ENCODE data around the gene THAP5. TPM values are rescaled to one million over a fixed set of nuclear protein-coding genes. Genes with fewer than 3 reads are reported as not detected.

The THAP5 gene
- 10 to 100 TPM; 26.7 to 29.4 TPM for total RNA-seq

GRCh38 chr7:108569381-108570145 is at the start of gene THAP5, which contains the start of gene DNAJB9:
THAP5 (minus strand) TSS chr7:108569706; CDS start chr7:108569569, 137 bp downstream.
DNAJB9 (plus strand) TSS chr7:108569874; CDS start chr7:108571727, 1,853 bp downstream.
- ATAC-seq (peak; percentile 91), DNase-seq (peak; percentile 99)
- Mint-ChIP-seq H3K4me3 (peak within 1 kb of the TSS; percentile 96), H3K27me3 (ENCODE audit: low read depth) (no peaks in the 10 kb centered on the region), H3K27ac (peak within 1 kb of the TSS; percentile 100), H3K9me3 (ENCODE audit: insufficient read depth) (peaks cover 3% of the 10 kb centered on the region), H3K4me1 (ENCODE audit: low read depth) (peaks cover 37% of the 10 kb centered on the region), H3K36me3 (ENCODE audit: low read depth) (peaks cover 54% of the 10 kb centered on the region)
- ChIA-PET CTCF (interaction anchor here (1.1 to 1.3 kb wide), 2 partner anchors 44 to 73 kb away, joined by 3 to 6 read pairs; partner anchors contain the start of gene PNPLA8), POLR2A (interaction anchor here (0.7 to 4.3 kb wide), 8 partner anchors 13 to 463 kb away, joined by 3 to 55 read pairs (median 4); partner anchors contain the start of gene PNPLA8)

- H3K27me3 Mint-ChIP-seq (ENCODE audit: low read depth), result peaks cover 12% of the 10 kb centered on the region
- no peak overlapping the region for H3K27ac Mint-ChIP-seq
- ATAC-seq (no peak), DNase-seq (no peak)
- CTCF ChIA-PET, result no interaction called here
- no peak overlapping the region for H3K4me3 Mint-ChIP-seq
- POLR2A ChIA-PET, result no interaction called here
- H3K36me3 Mint-ChIP-seq (ENCODE audit: low read depth), result no peaks in the 10 kb centered on the region
- no peaks in the 10 kb centered on the region for H3K4me1 Mint-ChIP-seq (ENCODE audit: low read depth)
- no peaks in the 10 kb centered on the region for H3K9me3 Mint-ChIP-seq (ENCODE audit: insufficient read depth)
These were observed 48.5 kb upstream of the THAP5 start for GRCh38 chr7:108618056-108618455.

- no peaks in the 10 kb centered on the region for H3K9me3 Mint-ChIP-seq (ENCODE audit: insufficient read depth)
- no peak overlapping the region for H3K4me3 Mint-ChIP-seq
- ATAC-seq (no peak), DNase-seq (no peak)
- POLR2A ChIA-PET, result no interaction called here
- CTCF ChIA-PET, result no interaction called here
- no peaks in the 10 kb centered on the region for H3K4me1 Mint-ChIP-seq (ENCODE audit: low read depth)
- H3K27ac Mint-ChIP-seq, result no peak overlapping the region
- no peaks in the 10 kb centered on the region for H3K36me3 Mint-ChIP-seq (ENCODE audit: low read depth)
- peaks cover 8% of the 10 kb centered on the region for H3K27me3 Mint-ChIP-seq (ENCODE audit: low read depth)
These were observed 45.4 kb upstream of the THAP5 start for GRCh38 chr7:108614896-108615295.

- ATAC-seq (no peak), DNase-seq (no peak)
- no peaks in the 10 kb centered on the region for H3K4me1 Mint-ChIP-seq (ENCODE audit: low read depth)
- H3K4me3 Mint-ChIP-seq, result no peak overlapping the region
- ChIA-PET POLR2A (no interaction called here), CTCF (interaction anchor here (0.6 to 1.0 kb wide), 2 partner anchors 9 to 84 kb away, joined by 3 read pairs; no protein-coding TSS in a partner anchor)
- H3K36me3 Mint-ChIP-seq (ENCODE audit: low read depth), result no peaks in the 10 kb centered on the region
- H3K9me3 Mint-ChIP-seq (ENCODE audit: insufficient read depth), result no peaks in the 10 kb centered on the region
- no peak overlapping the region for H3K27ac Mint-ChIP-seq
- peaks cover 8% of the 10 kb centered on the region for H3K27me3 Mint-ChIP-seq (ENCODE audit: low read depth)
These were observed 44.5 kb upstream of the THAP5 start for GRCh38 chr7:108613949-108614381.

GRCh38 chr7:108613147-108613948 is 43.8 kb upstream of the THAP5 start:
- peaks cover 8% of the 10 kb centered on the region for H3K27me3 Mint-ChIP-seq (ENCODE audit: low read depth)
- no peak overlapping the region for H3K4me3 Mint-ChIP-seq
- H3K27ac Mint-ChIP-seq, result no peak overlapping the region
- H3K36me3 Mint-ChIP-seq (ENCODE audit: low read depth), result no peaks in the 10 kb centered on the region
- POLR2A ChIA-PET, result no interaction called here
- ATAC-seq (peak; percentile 30), DNase-seq (no peak)
- no peaks in the 10 kb centered on the region for H3K4me1 Mint-ChIP-seq (ENCODE audit: low read depth)
- H3K9me3 Mint-ChIP-seq (ENCODE audit: insufficient read depth), result no peaks in the 10 kb centered on the region
- CTCF ChIA-PET, result interaction anchor here (1.0 kb wide), 1 partner anchor 8 kb away, joined by 3 read pairs; no protein-coding TSS in a partner anchor

GRCh38 chr7:108611268-108611667 is 41.8 kb upstream of the THAP5 start:
- Mint-ChIP-seq H3K27ac (no peak overlapping the region), H3K4me1 (ENCODE audit: low read depth) (no peaks in the 10 kb centered on the region), H3K9me3 (ENCODE audit: insufficient read depth) (no peaks in the 10 kb centered on the region), H3K4me3 (no peak overlapping the region), H3K36me3 (ENCODE audit: low read depth) (no peaks in the 10 kb centered on the region), H3K27me3 (ENCODE audit: low read depth) (peaks cover 6% of the 10 kb centered on the region)
- DNase-seq (no peak), ATAC-seq (no peak)
- CTCF ChIA-PET, result no interaction called here
- POLR2A ChIA-PET, result no interaction called here

- no peak overlapping the region for H3K4me3 Mint-ChIP-seq
- H3K27me3 Mint-ChIP-seq (ENCODE audit: low read depth), result peaks cover 6% of the 10 kb centered on the region
- ATAC-seq (no peak), DNase-seq (no peak)
- no peaks in the 10 kb centered on the region for H3K4me1 Mint-ChIP-seq (ENCODE audit: low read depth)
- ChIA-PET CTCF (no interaction called here), POLR2A (no interaction called here)
- H3K9me3 Mint-ChIP-seq (ENCODE audit: insufficient read depth), result no peaks in the 10 kb centered on the region
- H3K27ac Mint-ChIP-seq, result no peak overlapping the region
- no peaks in the 10 kb centered on the region for H3K36me3 Mint-ChIP-seq (ENCODE audit: low read depth)
These were observed 40.1 kb upstream of the THAP5 start for GRCh38 chr7:108609643-108610042.

GRCh38 chr7:108605559-108606201 is 36.2 kb upstream of the THAP5 start:
- H3K4me3 Mint-ChIP-seq, result no peak overlapping the region
- POLR2A ChIA-PET, result no interaction called here
- CTCF ChIA-PET, result interaction anchor here (0.8 to 1.4 kb wide), 2 partner anchors 8 to 12 kb away, joined by 3 read pairs; no protein-coding TSS in a partner anchor
- ATAC-seq (no peak), DNase-seq (no peak)
- peaks cover 2% of the 10 kb centered on the region for H3K27me3 Mint-ChIP-seq (ENCODE audit: low read depth)
- H3K36me3 Mint-ChIP-seq (ENCODE audit: low read depth), result no peaks in the 10 kb centered on the region
- H3K9me3 Mint-ChIP-seq (ENCODE audit: insufficient read depth), result no peaks in the 10 kb centered on the region
- no peak overlapping the region for H3K27ac Mint-ChIP-seq
- no peaks in the 10 kb centered on the region for H3K4me1 Mint-ChIP-seq (ENCODE audit: low read depth)

GRCh38 chr7:108604307-108605077 is 35.0 kb upstream of the THAP5 start:
- POLR2A ChIA-PET, result no interaction called here
- H3K27ac Mint-ChIP-seq, result no peak overlapping the region
- no peak for ATAC-seq
- peaks cover 8% of the 10 kb centered on the region for H3K27me3 Mint-ChIP-seq (ENCODE audit: low read depth)
- H3K9me3 Mint-ChIP-seq (ENCODE audit: insufficient read depth), result no peaks in the 10 kb centered on the region
- H3K4me3 Mint-ChIP-seq, result no peak overlapping the region
- CTCF ChIA-PET, result interaction anchor here (0.8 kb wide), 1 partner anchor 9 kb away, joined by 3 read pairs; no protein-coding TSS in a partner anchor
- no peaks in the 10 kb centered on the region for H3K36me3 Mint-ChIP-seq (ENCODE audit: low read depth)
- no peaks in the 10 kb centered on the region for H3K4me1 Mint-ChIP-seq (ENCODE audit: low read depth)
- DNase-seq, result no peak

GRCh38 chr7:108603656-108604306 is 34.3 kb upstream of the THAP5 start:
- Mint-ChIP-seq H3K27me3 (ENCODE audit: low read depth) (peaks cover 13% of the 10 kb centered on the region), H3K27ac (no peak overlapping the region), H3K9me3 (ENCODE audit: insufficient read depth) (no peaks in the 10 kb centered on the region), H3K4me3 (no peak overlapping the region), H3K4me1 (ENCODE audit: low read depth) (no peaks in the 10 kb centered on the region), H3K36me3 (ENCODE audit: low read depth) (no peaks in the 10 kb centered on the region)
- POLR2A ChIA-PET, result no interaction called here
- ATAC-seq, result no peak
- DNase-seq, result no peak
- CTCF ChIA-PET, result no interaction called here

- ATAC-seq, result no peak
- POLR2A ChIA-PET, result no interaction called here
- H3K4me3 Mint-ChIP-seq, result no peak overlapping the region
These were observed 30.9 kb upstream of the THAP5 start for GRCh38 chr7:108600399-108600798.

More at GRCh38 chr7:108600399-108600798, 30.9 kb upstream of the THAP5 start:
- Mint-ChIP-seq H3K4me1 (ENCODE audit: low read depth) (no peaks in the 10 kb centered on the region), H3K9me3 (ENCODE audit: insufficient read depth) (no peaks in the 10 kb centered on the region), H3K36me3 (ENCODE audit: low read depth) (no peaks in the 10 kb centered on the region), H3K27me3 (ENCODE audit: low read depth) (peaks cover 14% of the 10 kb centered on the region), H3K27ac (no peak overlapping the region)
- CTCF ChIA-PET, result no interaction called here
- DNase-seq, result no peak
